Naive thymus-derived CD4-positive, alpha-beta T cell (primary cell): ENCODE measurements around the gene GPC6. TPM values are rescaled to one million over a fixed set of nuclear protein-coding genes. Genes with fewer than 3 reads are reported as not detected.

Experiments used
- ATAC-seq: fragments of 150-1000 bp; cut with Tn5 transposase; 2 replicates; pipeline ENCODE4 v1.10.0; 2021; ENCODE audit warnings: mild to moderate bottlenecking, moderate library complexity
- CTCF ChIA-PET: fragments of 350-600 bp; sonication (Branson Sonifier 250); formaldehyde crosslinking; loops from one replicate; lab custom pipeline; 2021; ENCODE audit warnings: antibody characterized with exemption; lab: Charles Lee
- POLR2A ChIA-PET: fragments of 350-600 bp; sonication (Branson Sonifier 250); formaldehyde crosslinking; loops from one replicate; lab custom pipeline; 2021; ENCODE audit warnings: antibody characterized with exemption, inconsistent platforms; lab: Charles Lee
- DNase-seq, 9 donors: peaks; one replicate each; pipeline versions ENCODE4 v3.0.0 to v3.0.0-alpha.2; 2020 to 2022; ENCODE audit warnings: mixed read lengths in 1 of 9
- H3K27ac ChIP-seq: one replicate; pipeline ENCODE4 v1.7.0; 2013; ENCODE audit warnings: mild to moderate bottlenecking, low read depth, low read length, moderate library complexity
- H3K27me3 ChIP-seq, 2 donors: one replicate each; pipeline ENCODE4 v1.7.0; 2013; ENCODE audit warnings: low read length in 2 of 2, mild to moderate bottlenecking in 2 of 2, moderate library complexity in 2 of 2; ENCODE audit not compliant: control insufficient read depth in 2 of 2, insufficient read depth in 2 of 2
- H3K36me3 ChIP-seq, 3 experiments: 1 replicate in 2 of 3; 2 replicates in 1 of 3; pipeline ENCODE4 v1.7.0; 2013; ENCODE audit warnings: low read length in 3 of 3, mild to moderate bottlenecking in 3 of 3, moderate library complexity in 1 of 3; ENCODE audit not compliant: insufficient read depth in 3 of 3, control insufficient read depth in 2 of 3
- H3K4me1 ChIP-seq, 2 donors: one replicate each; pipeline ENCODE4 v1.7.0; 2013; ENCODE audit warnings: low read length in 2 of 2, mild to moderate bottlenecking in 2 of 2, moderate library complexity in 1 of 2; ENCODE audit not compliant: control insufficient read depth in 2 of 2, insufficient read depth in 2 of 2
- H3K4me3 ChIP-seq: 2 replicates; pipeline ENCODE4 v1.7.0; 2013; ENCODE audit warnings: mild to moderate bottlenecking, low read length
- H3K9me3 ChIP-seq, 3 experiments: 1 replicate in 2 of 3; 2 replicates in 1 of 3; pipeline ENCODE4 v1.7.0; 2013; ENCODE audit warnings: low read length in 3 of 3; ENCODE audit not compliant: control insufficient read depth in 2 of 3
- H3K27ac Mint-ChIP-seq, 9 donors: one replicate each; pipeline ENCODE4 v1.8.0; 2020 to 2022; ENCODE audit warnings: mixed read lengths in 9 of 9, mild to moderate bottlenecking in 8 of 9, moderate library complexity in 5 of 9, inconsistent platforms in 2 of 9
- H3K27me3 Mint-ChIP-seq, 5 donors: one replicate each; pipeline ENCODE4 v1.8.0; 2021 to 2022; ENCODE audit warnings: mixed read lengths in 5 of 5, mild to moderate bottlenecking in 1 of 5
- H3K36me3 Mint-ChIP-seq, 5 donors: one replicate each; pipeline ENCODE4 v1.8.0; 2020 to 2022; ENCODE audit warnings: mixed read lengths in 5 of 5, mild to moderate bottlenecking in 3 of 5, inconsistent platforms in 1 of 5
- H3K4me1 Mint-ChIP-seq, 7 donors: one replicate each; pipeline ENCODE4 v1.8.0; 2020 to 2022; ENCODE audit warnings: mixed read lengths in 7 of 7, mild to moderate bottlenecking in 3 of 7, inconsistent platforms in 1 of 7
- H3K4me3 Mint-ChIP-seq, 10 donors: one replicate each; pipeline ENCODE4 v1.8.0; 2020 to 2022; ENCODE audit warnings: mild to moderate bottlenecking in 10 of 10, mixed read lengths in 10 of 10, moderate library complexity in 6 of 10, inconsistent platforms in 2 of 10
- H3K9me3 Mint-ChIP-seq, 11 donors: one replicate each; pipeline ENCODE4 v1.8.0; 2020 to 2022; ENCODE audit warnings: mixed read lengths in 11 of 11, mild to moderate bottlenecking in 4 of 11, inconsistent platforms in 1 of 11, moderate library complexity in 1 of 11
- intact Hi-C, 2 donors: fragments of 100-400 bp; cut with micrococcal nuclease; formaldehyde crosslinking; loops; one replicate each; pipeline ENCODE4 v1.15.1; 2023
- polyA plus RNA-seq, 2 donors: library from polyadenylated mRNA; unstranded; fragments of 300-500 nt; fragmentation: Illumina TruSeq; gene quantifications; one replicate each; pipeline ENCODE4 v1.2.3, GENCODE V29; 2021
- total RNA-seq, 6 experiments: library from RNA in 5 of 6; stranded (reverse) in 5 of 6; gene quantifications; 1 replicate in 5 of 6; 2 replicates in 1 of 6; pipeline ENCODE4 v1.2.3 and lab custom pipeline; 2021 to 2026

Gene GPC6
- total and polyA plus RNA-seq, 7 experiments from 2014 or later, result not detected

DNA sequence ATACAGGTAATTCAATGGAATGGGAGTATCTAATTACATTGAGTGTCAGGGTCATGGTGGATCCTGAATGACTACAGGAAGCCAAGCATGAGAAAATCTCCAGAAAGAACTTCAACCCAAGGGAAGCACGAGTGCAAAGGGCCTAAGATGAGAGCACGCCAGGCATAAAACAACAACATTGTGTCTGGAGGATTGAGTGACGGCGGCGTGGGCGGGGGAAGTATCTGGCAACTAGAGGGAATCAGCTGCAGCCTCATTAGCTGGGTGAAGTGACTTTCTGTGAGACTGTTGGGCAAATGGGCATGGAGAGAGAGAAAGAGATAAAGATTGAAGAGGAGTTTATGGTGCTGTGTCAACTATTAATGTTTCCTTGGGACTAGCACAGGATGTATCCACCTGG lies 194.3 kb downstream of the GPC6 start:
- H3K27ac Mint-ChIP-seq, result no peak overlapping the region
- intact Hi-C loops, result no loop called here
- no peak for ATAC-seq
- H3K4me1 ChIP-seq, result no peaks in the 10 kb centered on the region
- ChIA-PET CTCF (no interaction called here), POLR2A (no interaction called here)
- H3K9me3 ChIP-seq, result no peaks in the 10 kb centered on the region
- no peak overlapping the region for H3K27ac ChIP-seq
- H3K4me1 Mint-ChIP-seq, result no peaks in the 10 kb centered on the region
- no peaks in the 10 kb centered on the region for H3K36me3 ChIP-seq
- H3K4me3 Mint-ChIP-seq, result no peak overlapping the region
- H3K27me3 ChIP-seq, result no peaks in the 10 kb centered on the region
- peaks cover 0 to 1% (median 0%) of the 10 kb centered on the region in 11 donors for H3K9me3 Mint-ChIP-seq
- H3K36me3 Mint-ChIP-seq, result no peaks in the 10 kb centered on the region
- H3K27me3 Mint-ChIP-seq, result peaks cover 0 to 4% (median 0%) of the 10 kb centered on the region in 5 donors
- H3K4me3 ChIP-seq, result no peak overlapping the region
- DNase-seq, result no peak

DNA sequence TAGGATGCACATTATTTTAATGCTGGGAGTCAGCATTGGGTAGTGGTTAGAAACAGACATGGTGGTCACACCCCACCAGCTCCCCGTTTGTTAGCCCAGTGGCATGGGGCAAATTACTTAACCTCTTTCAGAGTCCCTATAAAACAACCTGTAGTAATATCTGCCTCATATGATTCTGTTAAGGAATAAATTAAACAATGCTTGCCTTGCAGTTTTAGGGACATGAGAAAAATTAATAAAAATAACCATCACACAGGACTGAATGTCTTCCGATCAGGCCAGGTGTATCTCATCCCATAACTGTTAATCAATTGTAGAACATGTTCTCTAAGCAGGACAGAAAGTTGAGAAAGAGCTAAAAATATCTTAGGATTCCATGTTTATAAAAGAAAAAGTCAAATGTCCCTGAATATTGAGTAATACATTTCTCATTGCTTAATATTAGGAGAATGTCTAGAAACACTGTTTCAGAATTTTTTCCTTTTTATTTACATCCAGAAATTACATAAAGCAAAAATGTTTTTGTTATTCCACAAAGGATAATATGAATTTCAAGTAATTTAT lies 196.5 kb downstream of the GPC6 start:
- H3K36me3 ChIP-seq, result no peaks in the 10 kb centered on the region
- no peaks in the 10 kb centered on the region for H3K9me3 ChIP-seq
- Mint-ChIP-seq H3K27me3 (peaks cover 0 to 4% (median 0%) of the 10 kb centered on the region in 5 donors), H3K36me3 (no peaks in the 10 kb centered on the region), H3K9me3 (peaks cover 0 to 4% (median 0%) of the 10 kb centered on the region in 11 donors), H3K4me3 (no peak overlapping the region), H3K4me1 (no peaks in the 10 kb centered on the region), H3K27ac (no peak overlapping the region)
- DNase-seq (no peak), ATAC-seq (no peak)
- no peaks in the 10 kb centered on the region for H3K4me1 ChIP-seq
- no peaks in the 10 kb centered on the region for H3K27me3 ChIP-seq
- intact Hi-C loops, result no loop called here
- H3K4me3 ChIP-seq, result no peak overlapping the region
- no peak overlapping the region for H3K27ac ChIP-seq
- CTCF ChIA-PET, result no interaction called here
- POLR2A ChIA-PET, result no interaction called here

DNA sequence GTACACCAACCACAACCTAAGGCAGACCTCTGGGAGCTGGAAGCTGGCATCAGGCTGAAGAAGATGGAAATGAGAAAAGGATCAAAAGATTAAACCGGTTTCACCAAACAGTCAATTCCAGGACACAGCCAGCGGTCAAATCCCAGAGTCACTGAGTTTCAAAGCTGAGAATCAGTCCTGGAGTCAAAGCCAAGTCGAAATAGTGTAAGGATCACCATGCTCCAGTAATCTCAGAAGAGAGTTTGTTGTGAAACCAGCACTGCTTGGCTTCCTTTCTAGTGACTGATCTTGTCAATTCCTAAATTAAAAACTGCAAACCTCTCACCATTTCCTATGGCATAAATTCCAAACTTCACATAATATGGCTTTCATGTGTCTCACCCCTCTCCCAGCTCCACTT lies 198.8 kb downstream of the GPC6 start:
- H3K36me3 ChIP-seq, result no peaks in the 10 kb centered on the region
- ATAC-seq (no peak), DNase-seq (no peak)
- ChIA-PET POLR2A (no interaction called here), CTCF (no interaction called here)
- H3K27ac ChIP-seq, result no peak overlapping the region
- no peak overlapping the region for H3K27ac Mint-ChIP-seq
- no peak overlapping the region for H3K4me3 Mint-ChIP-seq
- peaks cover 0 to 4% (median 0%) of the 10 kb centered on the region in 11 donors for H3K9me3 Mint-ChIP-seq
- H3K4me1 Mint-ChIP-seq, result no peaks in the 10 kb centered on the region
- H3K27me3 Mint-ChIP-seq, result no peaks in the 10 kb centered on the region
- H3K9me3 ChIP-seq, result no peaks in the 10 kb centered on the region
- no peaks in the 10 kb centered on the region for H3K36me3 Mint-ChIP-seq
- no peaks in the 10 kb centered on the region for H3K27me3 ChIP-seq
- intact Hi-C loops, result no loop called here
- no peak overlapping the region for H3K4me3 ChIP-seq
- no peaks in the 10 kb centered on the region for H3K4me1 ChIP-seq

DNA sequence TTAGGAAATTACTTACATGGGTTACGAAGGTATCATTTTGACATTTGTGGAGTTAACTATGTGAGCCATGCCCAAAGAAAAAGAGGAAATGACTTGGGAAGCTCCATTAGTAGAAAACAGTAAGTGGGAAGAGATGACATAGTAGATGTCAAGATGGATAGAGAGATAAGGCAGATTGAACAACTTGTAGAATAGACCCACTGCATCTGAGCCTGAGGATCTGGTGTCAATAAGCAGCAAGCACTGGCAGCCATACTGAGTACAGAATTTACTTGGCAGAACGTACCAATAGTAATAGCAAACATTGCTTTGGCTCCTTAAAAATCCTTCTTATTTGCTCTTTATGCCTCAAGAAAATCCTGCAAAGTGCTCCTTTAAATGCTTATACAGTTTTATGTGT lies 203.8 kb downstream of the GPC6 start:
- H3K9me3 Mint-ChIP-seq, result peaks cover 0 to 4% (median under 1%) of the 10 kb centered on the region in 11 donors
- DNase-seq (no peak), ATAC-seq (no peak)
- no peaks in the 10 kb centered on the region for H3K36me3 ChIP-seq
- no peak overlapping the region for H3K4me3 Mint-ChIP-seq
- no peaks in the 10 kb centered on the region for H3K9me3 ChIP-seq
- H3K27me3 ChIP-seq, result no peaks in the 10 kb centered on the region
- ChIA-PET POLR2A (no interaction called here), CTCF (no interaction called here)
- no peaks in the 10 kb centered on the region for H3K27me3 Mint-ChIP-seq
- H3K4me3 ChIP-seq, result no peak overlapping the region
- no peaks in the 10 kb centered on the region for H3K36me3 Mint-ChIP-seq
- H3K4me1 Mint-ChIP-seq, result no peaks in the 10 kb centered on the region
- no peak overlapping the region for H3K27ac Mint-ChIP-seq
- intact Hi-C loops, result no loop called here
- no peaks in the 10 kb centered on the region for H3K4me1 ChIP-seq
- H3K27ac ChIP-seq, result no peak overlapping the region

DNA sequence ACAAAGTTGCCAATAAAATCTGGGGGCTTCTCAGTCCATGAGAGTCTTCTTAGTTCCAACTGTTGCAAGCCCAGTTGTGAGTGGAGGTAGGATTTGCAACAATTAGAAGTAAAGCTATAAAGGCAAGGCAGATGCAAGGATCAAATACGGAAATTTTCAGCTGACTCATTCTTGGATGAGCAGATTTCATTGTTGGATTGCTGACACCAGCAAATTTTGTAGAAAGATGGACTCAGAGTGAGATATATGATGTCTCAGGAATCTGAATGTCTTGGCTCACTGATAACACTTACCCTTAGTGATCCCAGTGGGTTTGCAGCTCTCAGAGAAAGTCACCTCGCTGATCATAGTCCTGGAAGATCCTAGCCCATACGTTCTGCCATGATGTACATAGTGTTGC lies 209.0 kb downstream of the GPC6 start:
- no peak for DNase-seq
- H3K4me3 ChIP-seq, result no peak overlapping the region
- ChIA-PET POLR2A (no interaction called here), CTCF (no interaction called here)
- Mint-ChIP-seq H3K27ac (no peak overlapping the region), H3K27me3 (no peaks in the 10 kb centered on the region), H3K9me3 (peaks cover 0 to 15% (median 3%) of the 10 kb centered on the region in 11 donors), H3K4me3 (no peak overlapping the region), H3K4me1 (no peaks in the 10 kb centered on the region), H3K36me3 (no peaks in the 10 kb centered on the region)
- H3K4me1 ChIP-seq, result no peaks in the 10 kb centered on the region
- no peak for ATAC-seq
- intact Hi-C loops, result no loop called here
- no peak overlapping the region for H3K27ac ChIP-seq
- H3K27me3 ChIP-seq, result no peaks in the 10 kb centered on the region
- no peaks in the 10 kb centered on the region for H3K36me3 ChIP-seq
- H3K9me3 ChIP-seq, result no peaks in the 10 kb centered on the region

DNA sequence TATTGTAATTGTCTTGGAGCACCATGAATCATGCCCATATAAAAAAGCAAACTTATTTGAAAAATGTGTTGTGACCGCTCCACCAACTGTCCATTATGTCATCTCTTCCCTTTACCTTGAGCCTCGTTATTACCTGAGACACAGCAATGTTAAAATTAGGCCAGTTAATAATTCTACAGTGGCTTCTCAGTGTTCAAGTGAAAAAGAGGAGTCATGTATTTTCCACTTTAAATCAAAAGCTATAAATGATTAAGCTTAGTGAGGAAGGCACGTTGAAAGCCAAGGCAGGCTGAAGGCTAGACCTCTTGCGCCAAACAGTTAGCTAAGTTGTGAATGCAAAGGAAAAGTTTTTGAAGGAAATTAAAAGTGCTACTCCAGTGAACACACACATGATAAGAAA lies 210.5 kb downstream of the GPC6 start:
- Mint-ChIP-seq H3K27ac (no peak overlapping the region), H3K27me3 (no peaks in the 10 kb centered on the region), H3K9me3 (peaks cover 0 to 24% (median 4%) of the 10 kb centered on the region in 11 donors), H3K4me3 (no peak overlapping the region), H3K36me3 (no peaks in the 10 kb centered on the region), H3K4me1 (no peaks in the 10 kb centered on the region)
- Histone ChIP-seq H3K4me1 (no peaks in the 10 kb centered on the region), H3K27ac (no peak overlapping the region), H3K4me3 (no peak overlapping the region), H3K36me3 (no peaks in the 10 kb centered on the region), H3K9me3 (no peaks in the 10 kb centered on the region), H3K27me3 (no peaks in the 10 kb centered on the region)
- DNase-seq (no peak), ATAC-seq (no peak)
- ChIA-PET CTCF (no interaction called here), POLR2A (no interaction called here)
- intact Hi-C loops, result no loop called here

DNA sequence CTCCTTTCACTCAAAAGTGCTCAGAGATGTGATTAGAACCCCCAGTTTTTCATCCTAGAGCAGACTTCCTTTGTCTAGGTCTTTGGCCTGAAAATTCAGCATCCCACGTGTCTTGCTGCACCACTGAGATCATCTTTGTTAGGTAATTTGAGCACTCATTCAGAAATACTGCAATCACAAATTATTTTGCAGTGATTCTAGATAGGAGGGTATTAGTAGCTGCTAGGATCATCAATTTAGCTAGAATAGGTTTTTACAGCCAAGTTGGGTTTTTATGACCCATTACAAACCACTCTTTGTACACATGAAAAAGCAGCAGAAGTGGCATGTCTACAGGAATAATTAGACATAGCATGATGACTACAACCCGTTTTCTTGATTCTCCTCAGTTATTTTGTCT lies 219.6 kb downstream of the GPC6 start:
- Histone ChIP-seq H3K4me1 (no peaks in the 10 kb centered on the region), H3K27ac (no peak overlapping the region), H3K27me3 (no peaks in the 10 kb centered on the region), H3K36me3 (no peaks in the 10 kb centered on the region), H3K9me3 (no peaks in the 10 kb centered on the region), H3K4me3 (no peak overlapping the region)
- ChIA-PET CTCF (interaction anchor here (0.6 kb wide), 1 partner anchor 99 kb away, joined by 4 read pairs; no protein-coding TSS in a partner anchor), POLR2A (no interaction called here)
- H3K4me3 Mint-ChIP-seq, result no peak overlapping the region
- peaks cover 0 to 9% (median 0%) of the 10 kb centered on the region in 11 donors for H3K9me3 Mint-ChIP-seq
- H3K27ac Mint-ChIP-seq, result no peak overlapping the region
- DNase-seq, result no peak
- no peaks in the 10 kb centered on the region for H3K36me3 Mint-ChIP-seq
- H3K27me3 Mint-ChIP-seq, result no peaks in the 10 kb centered on the region
- peaks cover 0 to 1% (median 0%) of the 10 kb centered on the region in 7 donors for H3K4me1 Mint-ChIP-seq
- ATAC-seq, result no peak
- intact Hi-C loops, result no loop called here
